PC-9 (cell line): ENCODE measurements around the gene ACAD11. TPM values are rescaled to one million over a fixed set of nuclear protein-coding genes. Genes with fewer than 3 reads are reported as not detected.

Experiments used
- BruUV-seq: library from RNA; stranded (reverse); fragments of 400-500 nt; replicated peaks from 2 replicates; lab custom pipeline; 2021; lab: Mats Ljungman, UMichigan
- CTCF ChIA-PET: fragments of 300-600 bp; sonication (Branson Sonifier 250); formaldehyde crosslinking; loops from one replicate; lab custom pipeline; 2022; ENCODE audit warnings: antibody characterized with exemption; lab: Charles Lee
- POLR2A ChIA-PET: fragments of 300-600 bp; sonication (Branson Sonifier 250); formaldehyde crosslinking; loops from one replicate; lab custom pipeline; 2022; ENCODE audit warnings: antibody characterized with exemption; ENCODE audit not compliant: unreplicated experiment; lab: Charles Lee
- DNase-seq, 2 experiments: peaks; one replicate each; pipeline versions ENCODE4 v3.0.0 to v3.0.0-alpha.2; 2015 to 2022; ENCODE audit warnings: mixed read lengths in 1 of 2
- H2AFZ ChIP-seq: fragments of 200-600 bp; sonication (generic); 2 replicates; pipeline ENCODE4 v1.8.1; 2017; ENCODE audit warnings: antibody characterized with exemption
- H3F3A ChIP-seq: fragments of 200-600 bp; sonication (generic); 2 replicates; pipeline ENCODE4 v1.8.1; 2017; ENCODE audit warnings: antibody characterized with exemption, mild to moderate bottlenecking, low read depth; ENCODE audit not compliant: insufficient read depth
- H3K27ac ChIP-seq: fragments of 200-600 bp; sonication (generic); 2 replicates; pipeline ENCODE4 v1.6.1; 2016; ENCODE audit warnings: mixed run types
- H3K27me3 ChIP-seq: fragments of 200-600 bp; sonication (generic); 2 replicates; pipeline ENCODE4 v1.6.1; 2016; ENCODE audit warnings: low read depth, mixed run types; ENCODE audit not compliant: insufficient read depth
- H3K36me3 ChIP-seq: fragments of 200-600 bp; sonication (generic); 2 replicates; pipeline ENCODE4 v1.6.1; 2016; ENCODE audit warnings: low read depth, mixed run types
- H3K4me1 ChIP-seq: fragments of 200-600 bp; sonication (generic); replicated peaks from 2 replicates; pipeline ENCODE4 v1.6.1; 2016; ENCODE audit warnings: mixed run types; ENCODE audit not compliant: insufficient read depth
- H3K4me2 ChIP-seq: fragments of 200-600 bp; sonication (generic); 2 replicates; pipeline ENCODE4 v1.6.1; 2017; ENCODE audit warnings: mixed run types
- H3K4me3 ChIP-seq: fragments of 200-600 bp; sonication (generic); 2 replicates; pipeline ENCODE4 v1.6.1; 2016; ENCODE audit warnings: mixed run types
- H3K79me2 ChIP-seq: fragments of 200-600 bp; sonication (generic); 2 replicates; pipeline ENCODE4 v1.6.1; 2017; ENCODE audit warnings: low read depth, mixed run types
- H3K9me2 ChIP-seq: fragments of 200-600 bp; sonication (generic); 2 replicates; pipeline ENCODE4 v1.8.1; 2017; ENCODE audit warnings: mild to moderate bottlenecking; ENCODE audit not compliant: insufficient read depth
- H3K9me3 ChIP-seq: fragments of 200-600 bp; sonication (generic); 2 replicates; pipeline ENCODE4 v1.8.1; 2016; ENCODE audit warnings: low read depth; ENCODE audit not compliant: insufficient read depth
- H4K20me1 ChIP-seq: fragments of 200-600 bp; sonication (generic); 2 replicates; pipeline ENCODE4 v1.8.1; 2017; ENCODE audit not compliant: insufficient read depth
- CTCF ChIP-seq: fragments of 200-600 bp; sonication (generic); conservative IDR thresholded peaks from 2 replicates; pipeline ENCODE4 v1.6.1; 2017; ENCODE audit warnings: mixed run types, antibody characterized with exemption, mild to moderate bottlenecking, moderate library complexity
- EZH2 ChIP-seq: fragments of 200-600 bp; sonication (generic); IDR thresholded peaks from 2 replicates; pipeline ENCODE4 v1.8.0; 2017; ENCODE audit warnings: antibody characterized with exemption, low read depth
- intact Hi-C: fragments of 100-400 bp; cut with micrococcal nuclease; formaldehyde crosslinking; loops from one replicate; pipeline ENCODE4 v1.10.0; 2022; ENCODE audit not compliant: unreplicated experiment
- total RNA-seq: library from RNA; stranded (reverse); gene quantifications from 2 replicates; pipeline ENCODE4 v1.2.3, GENCODE V29; 2021

ACAD11 gene
- total RNA-seq, 1 experiment from 2014 or later, result 13.2 TPM

- TF ChIP-seq CTCF (no peak), EZH2 (no peak)
- Histone ChIP-seq H3K4me1 (no peaks in the 10 kb centered on the region), H3K27me3 (no peaks in the 10 kb centered on the region), H3K27ac (no peak overlapping the region), H3K4me2 (no peak overlapping the region), H2AFZ (no peak overlapping the region), H3F3A (no peaks in the 10 kb centered on the region), H3K9me3 (no peaks in the 10 kb centered on the region), H3K36me3 (no peaks in the 10 kb centered on the region), H3K79me2 (no peaks in the 10 kb centered on the region), H4K20me1 (no peaks in the 10 kb centered on the region), H3K9me2 (no peaks in the 10 kb centered on the region), H3K4me3 (no peak overlapping the region)
- ChIA-PET CTCF (no interaction called here), POLR2A (no interaction called here)
- no peak for DNase-seq
- no TSS peak for BruUV-seq
- intact Hi-C loops, result no loop called here
Observed at GRCh38 chr3:132573797-132574211, 85.8 kb downstream of the ACAD11 start.

GRCh38 chr3:132570016-132570415 is 89.6 kb downstream of the ACAD11 start:
- Histone ChIP-seq H3K27me3 (no peaks in the 10 kb centered on the region), H3K9me2 (no peaks in the 10 kb centered on the region), H2AFZ (no peak overlapping the region), H3K36me3 (no peaks in the 10 kb centered on the region), H3K4me3 (no peak overlapping the region), H3F3A (no peaks in the 10 kb centered on the region), H3K27ac (no peak overlapping the region), H4K20me1 (no peaks in the 10 kb centered on the region), H3K79me2 (no peaks in the 10 kb centered on the region), H3K4me1 (no peaks in the 10 kb centered on the region), H3K4me2 (no peak overlapping the region), H3K9me3 (no peaks in the 10 kb centered on the region)
- no peak for DNase-seq
- intact Hi-C loops, result no loop called here
- BruUV-seq, result no TSS peak
- POLR2A ChIA-PET, result interaction anchor here (0.7 kb wide), 1 partner anchor 54 kb away, joined by 4 read pairs; no protein-coding TSS in a partner anchor
- CTCF ChIA-PET, result no interaction called here
- TF ChIP-seq CTCF (no peak), EZH2 (no peak)

- no peaks in the 10 kb centered on the region for H4K20me1 ChIP-seq
- no peaks in the 10 kb centered on the region for H3K9me2 ChIP-seq
- H2AFZ ChIP-seq, result no peak overlapping the region
- H3K27me3 ChIP-seq, result no peaks in the 10 kb centered on the region
- ChIA-PET CTCF (no interaction called here), POLR2A (interaction anchor here (0.7 kb wide), 1 partner anchor 54 kb away, joined by 4 read pairs; no protein-coding TSS in a partner anchor)
- BruUV-seq, result no TSS peak
- H3K4me1 ChIP-seq, result no peaks in the 10 kb centered on the region
- no peaks in the 10 kb centered on the region for H3K79me2 ChIP-seq
- no peak overlapping the region for H3K27ac ChIP-seq
- intact Hi-C loops, result no loop called here
- DNase-seq, result no peak
- H3F3A ChIP-seq, result no peaks in the 10 kb centered on the region
- H3K4me3 ChIP-seq, result no peak overlapping the region
- no peaks in the 10 kb centered on the region for H3K36me3 ChIP-seq
- no peaks in the 10 kb centered on the region for H3K9me3 ChIP-seq
- H3K4me2 ChIP-seq, result no peak overlapping the region
- TF ChIP-seq CTCF (no peak), EZH2 (no peak)
Observed at GRCh38 chr3:132569580-132569979, 90.0 kb downstream of the ACAD11 start.
